22Rv1 (cell line): ENCODE data around the gene ABI1.

Experiments used
- CTCF ChIP-seq: fragments of 450-650 bp; IDR thresholded peaks from 2 replicates; pipeline ENCODE4 v1.5.1; 2017; ENCODE audit warnings: mild to moderate bottlenecking
- ZFX ChIP-seq: fragments of 450-650 bp; IDR thresholded peaks from 2 replicates; pipeline ENCODE4 v1.6.1; 2017; ENCODE audit warnings: antibody characterized with exemption, borderline replicate concordance

GRCh38 chr10:26890956-26891355, 30.2 kb upstream of the ABI1 start:
- TF ChIP-seq CTCF, result peak; percentile 80
- no peak for TF ChIP-seq ZFX
